HG03439 (cell line): ENCODE results near the gene MGAT1.
"Not testable (repeated sequence)": the region's sequence is repeated elsewhere in the genome, so short reads cannot be mapped to it uniquely, and the experiment has no call there.

Experiments used
- ATAC-seq: cut with Tn5 transposase; IDR thresholded peaks from one replicate; pipeline ENCODE4 v1.9.1; 2021; ENCODE audit warnings: mild to moderate bottlenecking, moderate library complexity; ENCODE audit not compliant: unreplicated experiment

MGAT1 gene

GRCh38 chr5:180786531-180787398 is 15.8 kb downstream of the MGAT1 start:
- ATAC-seq = no peak

GRCh38 chr5:180785794-180786221 is 16.8 kb downstream of the MGAT1 start:
- ATAC-seq = no peak

- no peak for ATAC-seq
Observed at GRCh38 chr5:180785121-180785781, 17.4 kb downstream of the MGAT1 start.

GRCh38 chr5:180784497-180785097 is 18.0 kb downstream of the MGAT1 start:
- no peak for ATAC-seq

GRCh38 chr5:180783340-180784052 is 19.1 kb downstream of the MGAT1 start:
- no peak for ATAC-seq

- no peak for ATAC-seq
Observed at GRCh38 chr5:180782748-180783147, 19.9 kb downstream of the MGAT1 start.

- not testable (repeated sequence) for ATAC-seq
Observed at GRCh38 chr5:180781900-180782326, 20.7 kb downstream of the MGAT1 start.

GRCh38 chr5:180779985-180780610 is 22.5 kb downstream of the MGAT1 start:
- ATAC-seq = no peak

GRCh38 chr5:180777475-180777874 is 25.1 kb downstream of the MGAT1 start:
- no peak for ATAC-seq

GRCh38 chr5:180776376-180776775 is 26.2 kb downstream of the MGAT1 start:
- no peak for ATAC-seq

- ATAC-seq = no peak
Observed at GRCh38 chr5:180775624-180776023, 27.0 kb downstream of the MGAT1 start.

GRCh38 chr5:180771839-180772238 is 30.8 kb downstream of the MGAT1 start:
- ATAC-seq = no peak

- no peak for ATAC-seq
Observed at GRCh38 chr5:180769821-180770220, 32.8 kb downstream of the MGAT1 start.

- no peak for ATAC-seq
Observed at GRCh38 chr5:180755601-180756000, 47.0 kb downstream of the MGAT1 start.

- ATAC-seq = no peak
Observed at GRCh38 chr5:180744253-180744652, 58.4 kb downstream of the MGAT1 start.

GRCh38 chr5:180742727-180743126 is 59.9 kb downstream of the MGAT1 start:
- no peak for ATAC-seq

GRCh38 chr5:180740953-180741352 is 61.7 kb downstream of the MGAT1 start:
- not testable (repeated sequence) for ATAC-seq

GRCh38 chr5:180739958-180740357 is 62.6 kb downstream of the MGAT1 start, which contains the start of gene OR2Y1:
OR2Y1 (minus strand) TSS chr5:180740058; CDS start chr5:180740058, 0 bp downstream.
- ATAC-seq = no peak

- ATAC-seq = no peak
Observed at GRCh38 chr5:180739271-180739670, 63.3 kb downstream of the MGAT1 start.

GRCh38 chr5:180736536-180736935 is 66.1 kb downstream of the MGAT1 start:
- ATAC-seq = no peak
